ENCODE measurements around the gene PKNOX2. TPM values are rescaled to one million over a fixed set of nuclear protein-coding genes. Genes with fewer than 3 reads are reported as not detected.

The PKNOX2 gene
- total and polyA plus RNA-seq, 10 of the 15 experiments (the other 5 are each of a cell fraction or from before 2014, with no cell fraction given), result not detected

- ChIA-PET CTCF (interaction anchor here (0.6 to 6.3 kb wide), 31 partner anchors 10 to 593 kb away, joined by 3 to 85 read pairs (median 4); partner anchors contain the start of gene FEZ1), POLR2A (no interaction called here), RAD21 (ENCODE audit: unreplicated experiment) (interaction anchor here (0.6 to 1.9 kb wide), 11 partner anchors 13 to 338 kb away, joined by 3 to 8 read pairs (median 3); no protein-coding TSS in a partner anchor), SMC1A (ENCODE audit: uncharacterized antibody, unreplicated experiment) (interaction anchor here (0.8 to 1.2 kb wide), 5 partner anchors 14 to 338 kb away, joined by 3 to 4 read pairs (median 3); no protein-coding TSS in a partner anchor)
- 18% methylated on average over 6 of the region's 6 CpGs for WGBS (ENCODE audit: insufficient coverage, insufficient replicate concordance, low lambda C conversion rate, missing lambda C conversion rate)
- Histone ChIP-seq H4K20me1 (ENCODE audit: control insufficient read depth, insufficient read depth) (no peaks in the 10 kb centered on the region), H3K9ac (ENCODE audit: control insufficient read depth, insufficient read depth, low read length) (no peak overlapping the region), H3K4me1 (ENCODE audit: control insufficient read depth, insufficient read depth, low read length) (no peaks in the 10 kb centered on the region), H3K9me3 (replicated peaks; ENCODE audit: control insufficient read depth, insufficient read depth, low read length) (no peaks in the 10 kb centered on the region), H3K79me2 (ENCODE audit: control insufficient read depth, insufficient read depth, low read length) (no peaks in the 10 kb centered on the region), H3K27me3 (replicated peaks in 1 of 2; ENCODE audit: control insufficient read depth in 2 of 2, insufficient read depth in 2 of 2, low read length in 1 of 2) (peaks cover 0 to 3% of the 10 kb centered on the region in 2 experiments; a peak in 2 of 4 replicates), H3K4me3 (no peak overlapping the region), H3K27ac (ENCODE audit: control insufficient read depth, insufficient read depth) (no peak overlapping the region), H2AFZ (ENCODE audit: control insufficient read depth, low read depth, low read length) (no peak overlapping the region), H3K36me3 (ENCODE audit: control insufficient read depth in 2 of 2, insufficient read depth in 2 of 2, low read length in 1 of 2) (no peaks in the 10 kb centered on the region), H3K4me2 (ENCODE audit: control insufficient read depth, insufficient read depth) (no peak overlapping the region)
- BruUV-seq (replicated peaks), result no TSS peak
- peak; percentile 86 for FAIRE-seq
- no peak for DNase-seq (ENCODE audit: low read depth, low spot score)
- intact Hi-C loops (cut with micrococcal nuclease; ENCODE audit: unreplicated experiment) (no loop called here), in situ Hi-C loops (cut with MboI) (loop anchor here (10.0 kb wide), 1 partner anchor 446 kb away; no protein-coding TSS in a partner anchor)
- ATAC-seq, result peak; percentile 83
- TF ChIP-seq HDAC2 (IDR thresholded peaks at IDR 0.05), result no peak
- TF ChIP-seq CBX3 (IDR thresholded peaks at IDR 0.05; ENCODE audit: borderline replicate concordance, low read depth), result no peak
- no peak for TF ChIP-seq MYC (IDR thresholded peaks at IDR 0.05; ENCODE audit: insufficient read depth, insufficient read length, insufficient replicate concordance, low read length, severe bottlenecking)
- TF ChIP-seq CEBPB (IDR thresholded peaks at IDR 0.05; ENCODE audit: borderline replicate concordance in 1 of 2, low read depth in 2 of 2, low read length in 2 of 2), result no peak
- no peak for TF ChIP-seq FOXK2 (IDR thresholded peaks at IDR 0.05)
- no peak for TF ChIP-seq MXI1 (IDR thresholded peaks at IDR 0.05; ENCODE audit: low read depth, low read length)
- no peak for TF ChIP-seq SRF (IDR thresholded peaks at IDR 0.05; ENCODE audit: low read depth in 2 of 2, low read length in 2 of 2)
- TF ChIP-seq PRDM15 (CRISPR knock-in tag; IDR thresholded peaks at IDR 0.05), result no peak
- no peak for TF ChIP-seq RB1 (IDR thresholded peaks at IDR 0.05; ENCODE audit: borderline replicate concordance)
- no peak for TF ChIP-seq SPI1 (IDR thresholded peaks at IDR 0.05; ENCODE audit: borderline replicate concordance, insufficient read depth, low read depth, low read length)
- peak; percentile 57 for TF ChIP-seq RAD21 (IDR thresholded peaks at IDR 0.05; ENCODE audit: insufficient read depth, low read depth, low read length)
- no peak for TF ChIP-seq HDAC6 (IDR thresholded peaks at IDR 0.05; ENCODE audit: unreplicated experiment)
- peak; percentile 76 to 87 (median 83) for TF ChIP-seq CTCF (IDR thresholded peaks at IDR 0.05 in 2 of 3, conservative IDR thresholded peaks at IDR 0.05 in 1 of 3; ENCODE audit: control insufficient read depth in 2 of 3, extremely low read depth in 1 of 3, insufficient read depth in 1 of 3, low read depth in 3 of 3, low read length in 3 of 3)
- 0 out of 2 replicates have a peak, but pooled peaks have one; percentile 16 for TF ChIP-seq TCF12 (IDR thresholded peaks at IDR 0.05; ENCODE audit: low read depth, low read length)
- peak; percentile 12; the same call in 1 of the 2 replicates for TF ChIP-seq RUNX3 (IDR thresholded peaks at IDR 0.05; ENCODE audit: low read length)
- no peak for TF ChIP-seq TBL1XR1 (IDR thresholded peaks at IDR 0.05; ENCODE audit: low read depth, low read length)
- TF ChIP-seq ELK1 (IDR thresholded peaks at IDR 0.05; ENCODE audit: low read depth, low read length), result no peak
Observed at GRCh38 chr11:125429174-125429707, 264.7 kb downstream of the PKNOX2 start.

All from GM12878 (cell line).